Liver (tissue), 9 donors: ENCODE measurements around the gene OSBPL10. TPM values are rescaled to one million over a fixed set of nuclear protein-coding genes. Genes with fewer than 3 reads are reported as not detected.

Source experiments
- DNase-seq: peaks from one replicate; pipeline ENCODE4 v3.0.0-alpha.2; 2017; ENCODE audit warnings: low spot score
- H3K27ac ChIP-seq, 2 donors: one replicate each; pipeline ENCODE4 v1.7.0; 2013; ENCODE audit warnings: inconsistent platforms in 2 of 2, low read length in 2 of 2, control low read depth in 1 of 2, low read depth in 1 of 2, mild to moderate bottlenecking in 1 of 2
- H3K27me3 ChIP-seq, 4 donors: one replicate each; pipeline versions ENCODE4 v1.6.1 to v1.7.0; 2013; ENCODE audit warnings: low read length in 3 of 4, inconsistent platforms in 1 of 4, mild to moderate bottlenecking in 1 of 4, moderate library complexity in 1 of 4; ENCODE audit not compliant: control insufficient read depth in 4 of 4, insufficient read depth in 4 of 4
- H3K36me3 ChIP-seq, 4 donors: one replicate each; pipeline versions ENCODE4 v1.6.1 to v1.7.0; 2013; ENCODE audit warnings: low read length in 3 of 4, mild to moderate bottlenecking in 3 of 4, low read depth in 1 of 4, moderate library complexity in 1 of 4; ENCODE audit not compliant: control insufficient read depth in 4 of 4, insufficient read depth in 3 of 4
- H3K4me1 ChIP-seq, 4 donors: one replicate each; pipeline versions ENCODE4 v1.6.1 to v1.7.0; 2013; ENCODE audit warnings: low read length in 3 of 4, mild to moderate bottlenecking in 3 of 4, moderate library complexity in 1 of 4; ENCODE audit not compliant: control insufficient read depth in 4 of 4, insufficient read depth in 4 of 4
- H3K4me3 ChIP-seq, 3 donors: one replicate each; pipeline versions ENCODE4 v1.6.1 to v1.7.0; 2013; ENCODE audit warnings: low read length in 3 of 3, control low read depth in 1 of 3, low read depth in 1 of 3, mild to moderate bottlenecking in 1 of 3
- H3K9ac ChIP-seq, 2 donors: one replicate each; pipeline ENCODE4 v1.7.0; 2013; ENCODE audit warnings: low read length in 2 of 2, mild to moderate bottlenecking in 2 of 2, moderate library complexity in 2 of 2, control low read depth in 1 of 2, low read depth in 1 of 2
- H3K9me3 ChIP-seq, 4 donors: one replicate each; pipeline versions ENCODE4 v1.6.1 to v1.7.0; 2013; ENCODE audit warnings: low read length in 3 of 4; ENCODE audit not compliant: control insufficient read depth in 4 of 4
- ATF3 ChIP-seq: IDR thresholded peaks from 2 replicates; pipeline ENCODE4 v1.6.1; 2016; ENCODE audit warnings: antibody characterized with exemption
- CTCF ChIP-seq: fragments of 150-350 bp; IDR thresholded peaks from 2 replicates; pipeline ENCODE4 v1.5.1; 2017; ENCODE audit warnings: improper control_type of control experiment, low read depth, low read length; ENCODE audit not compliant: missing input control
- EGR1 ChIP-seq, 2 donors: IDR thresholded peaks; 2 replicates each; pipeline ENCODE4 v1.6.1; 2016 to 2018; ENCODE audit warnings: antibody characterized with exemption in 2 of 2, low read depth in 2 of 2
- FOXA1 ChIP-seq: IDR thresholded peaks from 2 replicates; pipeline ENCODE4 v1.6.1; 2016; ENCODE audit warnings: antibody characterized with exemption
- FOXA2 ChIP-seq: IDR thresholded peaks from 2 replicates; pipeline ENCODE4 v1.6.1; 2016; ENCODE audit warnings: antibody characterized with exemption
- GABPA ChIP-seq, 2 donors: IDR thresholded peaks in 1 of 2; conservative IDR thresholded peaks in 1 of 2; 2 replicates each; pipeline ENCODE4 v1.6.1; 2016; ENCODE audit warnings: antibody characterized with exemption in 2 of 2, mild to moderate bottlenecking in 1 of 2, moderate library complexity in 1 of 2
- HNF4A ChIP-seq, 2 donors: conservative IDR thresholded peaks; 2 replicates each; pipeline ENCODE4 v1.6.1; 2016; ENCODE audit warnings: antibody characterized with exemption in 2 of 2, mild to moderate bottlenecking in 2 of 2
- HNF4G ChIP-seq: IDR thresholded peaks from 2 replicates; pipeline ENCODE4 v1.6.1; 2016; ENCODE audit warnings: antibody characterized with exemption
- JUND ChIP-seq, 2 donors: IDR thresholded peaks; 2 replicates each; pipeline ENCODE4 v1.6.1; 2016; ENCODE audit warnings: antibody characterized with exemption in 2 of 2
- MAX ChIP-seq: IDR thresholded peaks from 2 replicates; pipeline ENCODE4 v1.6.1; 2016; ENCODE audit warnings: antibody characterized with exemption
- NR2F2 ChIP-seq: IDR thresholded peaks from 2 replicates; pipeline ENCODE4 v1.6.1; 2016; ENCODE audit warnings: antibody characterized with exemption
- RAD21 ChIP-seq, 2 donors: IDR thresholded peaks; 2 replicates each; pipeline ENCODE4 v1.6.1; 2016; ENCODE audit warnings: antibody characterized with exemption in 2 of 2, mild to moderate bottlenecking in 2 of 2
- REST ChIP-seq: IDR thresholded peaks from 2 replicates; pipeline ENCODE4 v1.6.1; 2016; ENCODE audit warnings: antibody characterized with exemption, mild to moderate bottlenecking
- RXRA ChIP-seq, 2 donors: IDR thresholded peaks; 2 replicates each; pipeline ENCODE4 v1.6.1; 2017 to 2018; ENCODE audit warnings: antibody characterized with exemption in 2 of 2, mild to moderate bottlenecking in 1 of 2
- SP1 ChIP-seq: IDR thresholded peaks from 2 replicates; pipeline ENCODE4 v1.6.1; 2018; ENCODE audit warnings: antibody characterized with exemption, mild to moderate bottlenecking
- YY1 ChIP-seq: IDR thresholded peaks from 2 replicates; pipeline ENCODE4 v1.6.1; 2016; ENCODE audit warnings: antibody characterized with exemption, mild to moderate bottlenecking
- ZBTB33 ChIP-seq: IDR thresholded peaks from 2 replicates; pipeline ENCODE4 v1.6.1; 2016; ENCODE audit warnings: antibody characterized with exemption
- WGBS: extraction: QIAGEN DNeasy Blood & Tissue Kit; methylation state at CpG from one replicate; pipeline ENCODE4 v1.1.7; 2013; 5-methylcytosine and 5-hydroxymethylcytosine counted together
- polyA plus RNA-seq, 2 donors: library from polyadenylated mRNA; stranded (reverse) in 1 of 2; unstranded in 1 of 2; fragments of 200-250 nt in 1 of 2; fragments of >200 nt in 1 of 2; fragmentation: Nextera tagmentation in 1 of 2; extraction: Ambion mirVana in 1 of 2; gene quantifications; one replicate each; pipeline versions ENCODE4 v1.2.1 to v1.2.3, GENCODE V29; 2013 to 2015
- total RNA-seq, 2 donors: library from RNA; depleted of rRNA; stranded (reverse); fragments of >200 nt; gene quantifications; one replicate each; pipeline ENCODE4 v1.2.3, GENCODE V29; 2014
- donor health status: healthy.
- donor health status: healthy.
- donor health status: healthy.
- donor health status: healthy.
- donor health status: healthy.

The OSBPL10 gene
- total and polyA plus RNA-seq, 4 donors = 0.75 to 4.0 (median 1.7) TPM

- H3K27me3 ChIP-seq = no peaks in the 10 kb centered on the region
- TF ChIP-seq JUND (IDR thresholded peaks at IDR 0.05) (no peak), FOXA1 (no peak), YY1 (no peak), FOXA2 (no peak), RXRA (IDR thresholded peaks at IDR 0.05) (no peak), EGR1 (IDR thresholded peaks at IDR 0.05; ENCODE audit: low read depth in 2 of 2) (no peak), ATF3 (no peak), ZBTB33 (no peak), REST (no peak), HNF4G (no peak), HNF4A (conservative IDR thresholded peaks at IDR 0.05) (no peak), CTCF (no peak), MAX (no peak), NR2F2 (no peak), SP1 (no peak)
- H3K27ac ChIP-seq = no peak overlapping the region
- no peaks in the 10 kb centered on the region for H3K36me3 ChIP-seq
- no peaks in the 10 kb centered on the region for H3K9me3 ChIP-seq
- no peak overlapping the region for H3K4me3 ChIP-seq
- DNase-seq = no peak
- H3K4me1 ChIP-seq = no peaks in the 10 kb centered on the region
- H3K9ac ChIP-seq = no peak overlapping the region
Observed at GRCh38 chr3:31813197-31813596, 167.9 kb downstream of the OSBPL10 start.

GRCh38 chr3:31810991-31811433, 170.1 kb downstream of the OSBPL10 start:
- no peak overlapping the region for H3K4me3 ChIP-seq
- H3K36me3 ChIP-seq = no peaks in the 10 kb centered on the region
- no peak overlapping the region for H3K27ac ChIP-seq
- H3K9ac ChIP-seq = no peak overlapping the region
- no peaks in the 10 kb centered on the region for H3K4me1 ChIP-seq
- 94% methylated on average over 11 of the region's 11 CpGs for WGBS
- H3K9me3 ChIP-seq = no peaks in the 10 kb centered on the region
- no peak for DNase-seq
- H3K27me3 ChIP-seq = no peaks in the 10 kb centered on the region
- no peak for TF ChIP-seq ZBTB33
- TF ChIP-seq FOXA2 = no peak
- TF ChIP-seq ATF3 = no peak
- no peak for TF ChIP-seq REST
- no peak for TF ChIP-seq EGR1 (IDR thresholded peaks at IDR 0.05; ENCODE audit: low read depth in 2 of 2)
- no peak for TF ChIP-seq MAX
- no peak for TF ChIP-seq SP1
- TF ChIP-seq HNF4G = no peak
- no peak for TF ChIP-seq RAD21 (IDR thresholded peaks at IDR 0.05)
- no peak for TF ChIP-seq GABPA (IDR thresholded peaks at IDR 0.05 in 1 of 2, conservative IDR thresholded peaks at IDR 0.05 in 1 of 2)
- no peak for TF ChIP-seq JUND (IDR thresholded peaks at IDR 0.05)
- TF ChIP-seq HNF4A (conservative IDR thresholded peaks at IDR 0.05) = no peak
- TF ChIP-seq NR2F2 = no peak
- no peak for TF ChIP-seq YY1
- no peak for TF ChIP-seq FOXA1
